Activated naive CD4-positive, alpha-beta T cell treated with anti-CD3 and anti-CD28 coated beads, Interleukin-2, amount 10 ng/mL, durations not matched to agents 7 days and 5 days (primary cell): Measurements from ENCODE around the gene HLA-DPB1.

Source experiments
- CTCF ChIA-PET: fragments of 350-600 bp; sonication (Branson Sonifier 250); formaldehyde crosslinking; loops from one replicate; lab custom pipeline; 2021; ENCODE audit warnings: antibody characterized with exemption; lab: Charles Lee
- DNase-seq: peaks from one replicate; pipeline ENCODE4 v3.0.0-alpha.2; 2020
- H3K27ac Mint-ChIP-seq: one replicate; pipeline ENCODE4 v1.8.0; 2021; ENCODE audit warnings: mild to moderate bottlenecking, moderate library complexity, mixed read lengths
- H3K27me3 Mint-ChIP-seq: one replicate; pipeline ENCODE4 v1.8.0; 2021; ENCODE audit warnings: mild to moderate bottlenecking, mixed read lengths
- H3K36me3 Mint-ChIP-seq: one replicate; pipeline ENCODE4 v1.8.0; 2021; ENCODE audit warnings: mixed read lengths
- H3K4me1 Mint-ChIP-seq: one replicate; pipeline ENCODE4 v1.8.0; 2021; ENCODE audit warnings: mixed read lengths
- H3K4me3 Mint-ChIP-seq: one replicate; pipeline ENCODE4 v1.8.0; 2021; ENCODE audit warnings: mild to moderate bottlenecking, moderate library complexity, mixed read lengths
- H3K9me3 Mint-ChIP-seq: one replicate; pipeline ENCODE4 v1.8.0; 2021; ENCODE audit warnings: mixed read lengths

Gene HLA-DPB1

DNA sequence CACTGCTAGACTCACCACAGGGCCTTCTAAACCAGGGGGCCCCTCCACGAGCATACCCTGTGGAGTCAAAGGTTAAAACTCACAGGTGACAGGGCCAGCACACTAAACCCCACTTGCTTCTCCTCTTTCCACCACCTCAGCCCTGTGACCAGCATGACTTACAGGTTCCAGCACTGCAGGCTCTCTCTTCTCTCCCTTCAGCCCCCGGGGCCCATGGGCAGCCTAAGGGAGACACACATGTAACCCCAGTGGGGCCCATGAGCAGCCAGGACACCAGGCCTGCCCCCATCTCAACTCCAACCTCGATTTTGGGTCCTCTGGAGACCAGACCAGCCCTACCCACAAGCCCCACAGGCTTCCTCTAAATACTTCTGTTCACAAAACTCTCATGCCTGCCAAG is 28.0 kb downstream of the HLA-DPB1 start:
- peaks cover 64% of the 10 kb centered on the region for H3K27me3 Mint-ChIP-seq

GRCh38 chr6:33104887-33105286 is 29.1 kb downstream of the HLA-DPB1 start:
- Mint-ChIP-seq H3K27ac (no peak overlapping the region), H3K4me1 (no peaks in the 10 kb centered on the region), H3K9me3 (peaks cover 18% of the 10 kb centered on the region), H3K36me3 (peaks cover 4% of the 10 kb centered on the region), H3K27me3 (peaks cover 64% of the 10 kb centered on the region), H3K4me3 (no peak overlapping the region)
- CTCF ChIA-PET = no interaction called here
- DNase-seq = no peak

More for the DNA sequence above, 28.0 kb downstream of the HLA-DPB1 start:
- CTCF ChIA-PET = no interaction called here
- no peaks in the 10 kb centered on the region for H3K4me1 Mint-ChIP-seq
- H3K36me3 Mint-ChIP-seq = peaks cover 4% of the 10 kb centered on the region
- H3K4me3 Mint-ChIP-seq = no peak overlapping the region
- DNase-seq = no peak
- H3K27ac Mint-ChIP-seq = no peak overlapping the region
- peaks cover 23% of the 10 kb centered on the region for H3K9me3 Mint-ChIP-seq

- Mint-ChIP-seq H3K27ac (no peak overlapping the region), H3K4me1 (no peaks in the 10 kb centered on the region), H3K4me3 (no peak overlapping the region), H3K27me3 (peaks cover 61% of the 10 kb centered on the region), H3K36me3 (peaks cover 4% of the 10 kb centered on the region), H3K9me3 (peaks cover 13% of the 10 kb centered on the region)
- no peak for DNase-seq
- CTCF ChIA-PET = no interaction called here
Measured at GRCh38 chr6:33105386-33105785, 29.6 kb downstream of the HLA-DPB1 start.

GRCh38 chr6:33105916-33106871 is 30.4 kb downstream of the HLA-DPB1 start:
- peaks cover 5% of the 10 kb centered on the region for H3K9me3 Mint-ChIP-seq
- no peaks in the 10 kb centered on the region for H3K36me3 Mint-ChIP-seq
- no peak overlapping the region for H3K4me3 Mint-ChIP-seq
- peaks cover 59% of the 10 kb centered on the region for H3K27me3 Mint-ChIP-seq
- CTCF ChIA-PET = no interaction called here
- no peak overlapping the region for H3K27ac Mint-ChIP-seq
- no peaks in the 10 kb centered on the region for H3K4me1 Mint-ChIP-seq
- DNase-seq = no peak

GRCh38 chr6:33107641-33108040 is 31.9 kb downstream of the HLA-DPB1 start:
- no peak for DNase-seq
- H3K4me1 Mint-ChIP-seq = no peaks in the 10 kb centered on the region
- peaks cover 63% of the 10 kb centered on the region for H3K27me3 Mint-ChIP-seq
- no peak overlapping the region for H3K4me3 Mint-ChIP-seq
- no peaks in the 10 kb centered on the region for H3K9me3 Mint-ChIP-seq
- CTCF ChIA-PET = interaction anchor here (1.2 kb wide), 1 partner anchor 16 kb away, joined by 3 read pairs; no protein-coding TSS in a partner anchor
- no peak overlapping the region for H3K27ac Mint-ChIP-seq
- H3K36me3 Mint-ChIP-seq = no peaks in the 10 kb centered on the region

- DNase-seq = no peak
- Mint-ChIP-seq H3K27me3 (peaks cover 69% of the 10 kb centered on the region), H3K4me3 (no peak overlapping the region), H3K9me3 (no peaks in the 10 kb centered on the region), H3K27ac (no peak overlapping the region), H3K4me1 (no peaks in the 10 kb centered on the region), H3K36me3 (no peaks in the 10 kb centered on the region)
- CTCF ChIA-PET = no interaction called here
Measured at GRCh38 chr6:33108307-33108706, 32.5 kb downstream of the HLA-DPB1 start.

- CTCF ChIA-PET = interaction anchor here (0.8 to 1.7 kb wide), 3 partner anchors 12 to 136 kb away, joined by 3 to 6 read pairs (median 6); no protein-coding TSS in a partner anchor
- H3K4me3 Mint-ChIP-seq = no peak overlapping the region
- H3K36me3 Mint-ChIP-seq = no peaks in the 10 kb centered on the region
- DNase-seq = no peak
- H3K27me3 Mint-ChIP-seq = peaks cover 78% of the 10 kb centered on the region
- H3K27ac Mint-ChIP-seq = no peak overlapping the region
- H3K4me1 Mint-ChIP-seq = peaks cover 6% of the 10 kb centered on the region
- H3K9me3 Mint-ChIP-seq = no peaks in the 10 kb centered on the region
Measured at GRCh38 chr6:33112148-33112547, 36.4 kb downstream of the HLA-DPB1 start.

GRCh38 chr6:33113755-33114154 is 38.0 kb downstream of the HLA-DPB1 start:
- no peaks in the 10 kb centered on the region for H3K36me3 Mint-ChIP-seq
- H3K4me1 Mint-ChIP-seq = peaks cover 6% of the 10 kb centered on the region
- DNase-seq = no peak
- CTCF ChIA-PET = interaction anchor here (1.2 to 1.3 kb wide), 3 partner anchors 10 to 36 kb away, joined by 3 to 8 read pairs (median 5); no protein-coding TSS in a partner anchor
- H3K4me3 Mint-ChIP-seq = no peak overlapping the region
- H3K9me3 Mint-ChIP-seq = no peaks in the 10 kb centered on the region
- no peak overlapping the region for H3K27ac Mint-ChIP-seq
- H3K27me3 Mint-ChIP-seq = peaks cover 74% of the 10 kb centered on the region

- H3K27ac Mint-ChIP-seq = no peak overlapping the region
- DNase-seq = no peak
- peaks cover 72% of the 10 kb centered on the region for H3K27me3 Mint-ChIP-seq
- CTCF ChIA-PET = interaction anchor here (1.2 to 1.3 kb wide), 3 partner anchors 9 to 35 kb away, joined by 3 to 8 read pairs (median 5); no protein-coding TSS in a partner anchor
- peaks cover 6% of the 10 kb centered on the region for H3K4me1 Mint-ChIP-seq
- no peaks in the 10 kb centered on the region for H3K36me3 Mint-ChIP-seq
- no peaks in the 10 kb centered on the region for H3K9me3 Mint-ChIP-seq
- no peak overlapping the region for H3K4me3 Mint-ChIP-seq
Measured at GRCh38 chr6:33114406-33114805, 38.6 kb downstream of the HLA-DPB1 start.

GRCh38 chr6:33116417-33116816 is 40.6 kb downstream of the HLA-DPB1 start:
- CTCF ChIA-PET = interaction anchor here (1.1 to 1.5 kb wide), 3 partner anchors 9 to 133 kb away, joined by 4 to 9 read pairs (median 4); no protein-coding TSS in a partner anchor
- Mint-ChIP-seq H3K9me3 (no peaks in the 10 kb centered on the region), H3K27ac (no peak overlapping the region), H3K27me3 (peaks cover 74% of the 10 kb centered on the region), H3K4me3 (no peak overlapping the region), H3K36me3 (no peaks in the 10 kb centered on the region), H3K4me1 (peaks cover 6% of the 10 kb centered on the region)
- DNase-seq = no peak

DNA sequence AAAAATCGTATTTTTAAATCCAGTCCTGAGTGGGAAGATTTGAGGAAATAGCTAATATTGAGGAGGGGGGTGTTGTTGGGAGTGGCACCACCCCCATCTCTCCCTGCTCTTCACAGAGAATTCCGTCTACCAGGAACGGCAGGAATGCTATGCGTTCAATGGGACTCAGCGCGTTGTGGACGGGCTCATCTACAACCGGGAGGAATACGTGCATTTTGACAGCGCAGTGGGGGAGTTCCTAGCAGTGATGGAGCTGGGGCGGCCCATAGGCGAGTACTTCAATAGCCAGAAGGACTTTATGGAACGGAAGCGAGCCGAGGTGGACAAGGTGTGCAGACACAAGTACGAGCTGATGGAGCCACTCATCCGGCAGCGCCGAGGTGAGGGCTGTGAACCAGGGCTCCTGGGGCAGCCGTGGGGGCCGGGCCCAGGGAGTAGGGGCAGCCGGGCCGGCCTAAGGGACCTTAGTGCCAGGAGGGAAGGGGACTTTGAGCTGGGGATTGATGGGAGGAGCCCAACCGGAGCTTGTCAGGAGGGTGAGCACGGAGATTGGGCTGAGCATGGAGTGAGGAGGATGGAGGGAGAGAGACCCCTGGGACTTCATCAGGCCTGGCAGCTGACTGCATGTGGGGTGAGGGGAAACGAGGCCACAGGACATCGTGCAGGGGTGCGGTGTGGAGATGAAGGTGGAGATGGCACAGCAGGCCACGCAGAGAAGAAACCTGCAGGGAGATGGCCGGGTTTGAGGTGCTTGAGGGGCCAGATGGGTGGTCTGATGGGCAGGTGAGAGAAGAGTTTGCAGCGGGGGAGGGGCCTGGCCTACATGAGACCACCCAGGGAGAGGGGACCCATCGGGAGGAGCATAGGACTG is 41.3 kb downstream of the HLA-DPB1 start:
- CTCF ChIA-PET = interaction anchor here (0.9 to 1.5 kb wide), 4 partner anchors 8 to 132 kb away, joined by 3 to 9 read pairs (median 4); no protein-coding TSS in a partner anchor
- Mint-ChIP-seq H3K36me3 (no peaks in the 10 kb centered on the region), H3K4me1 (peaks cover 6% of the 10 kb centered on the region), H3K9me3 (no peaks in the 10 kb centered on the region), H3K4me3 (no peak overlapping the region), H3K27me3 (peaks cover 74% of the 10 kb centered on the region), H3K27ac (no peak overlapping the region)
- DNase-seq = no peak

- DNase-seq = no peak
- Mint-ChIP-seq H3K4me1 (peaks cover 6% of the 10 kb centered on the region), H3K27ac (no peak overlapping the region), H3K9me3 (no peaks in the 10 kb centered on the region), H3K4me3 (no peak overlapping the region), H3K27me3 (peaks cover 72% of the 10 kb centered on the region), H3K36me3 (no peaks in the 10 kb centered on the region)
- CTCF ChIA-PET = interaction anchor here (0.9 to 4.6 kb wide), 4 partner anchors 8 to 131 kb away, joined by 3 to 33 read pairs (median 6); no protein-coding TSS in a partner anchor
Measured at GRCh38 chr6:33117811-33118277, 42.1 kb downstream of the HLA-DPB1 start.

- Mint-ChIP-seq H3K27ac (no peak overlapping the region), H3K9me3 (peaks cover under 1% of the 10 kb centered on the region), H3K36me3 (no peaks in the 10 kb centered on the region), H3K4me1 (peaks cover 6% of the 10 kb centered on the region), H3K4me3 (no peak overlapping the region), H3K27me3 (peaks cover 68% of the 10 kb centered on the region)
- DNase-seq = no peak
- CTCF ChIA-PET = interaction anchor here (0.7 to 4.6 kb wide), 4 partner anchors 31 to 318 kb away, joined by 3 to 33 read pairs (median 6); no protein-coding TSS in a partner anchor
Measured at GRCh38 chr6:33118525-33119123, 42.8 kb downstream of the HLA-DPB1 start.
